NCI-H2171 treated with DMSO at 0.1 percent for 48 hours (cell line): ENCODE measurements around the gene HTN3.
"Not testable (repeated sequence)": the region's sequence is repeated elsewhere in the genome, so short reads cannot be mapped to it uniquely, and the experiment has no call there.

ENCODE experiments used
- DNase-seq: peaks from one replicate; lab custom pipeline; 2025; lab: John Stamatoyannopoulos, UW

Gene HTN3

GRCh38 chr4:70028159-70028558 is at the start of gene HTN3:
Gene HTN3 (plus strand): TSS chr4:70028459. CDS start chr4:70030741, 2,282 bp downstream.
- not testable (repeated sequence) for DNase-seq

GRCh38 chr4:69984030-69984443 is 44.2 kb upstream of the HTN3 start:
- DNase-seq, result peak; percentile 3

GRCh38 chr4:69986663-69987062 is 41.6 kb upstream of the HTN3 start:
- DNase-seq, result no peak

- DNase-seq, result no peak
Measured at GRCh38 chr4:69991016-69991415, 37.2 kb upstream of the HTN3 start.

- DNase-seq, result no peak
Measured at GRCh38 chr4:69994782-69995181, 33.5 kb upstream of the HTN3 start.

GRCh38 chr4:69995526-69996016 is 32.7 kb upstream of the HTN3 start, which contains the start of gene STATH:
Gene STATH (plus strand): TSS chr4:69995966. CDS start chr4:69998438, 2,472 bp downstream.
- DNase-seq, result no peak

GRCh38 chr4:69999420-69999819 is 28.8 kb upstream of the HTN3 start:
- DNase-seq, result no peak

- DNase-seq, result no peak
Measured at GRCh38 chr4:70000711-70001110, 27.5 kb upstream of the HTN3 start.

- DNase-seq, result no peak
Measured at GRCh38 chr4:70002507-70002906, 25.8 kb upstream of the HTN3 start.

GRCh38 chr4:70008771-70009170 is 19.5 kb upstream of the HTN3 start:
- no peak for DNase-seq

GRCh38 chr4:70019006-70019405 is 9.3 kb upstream of the HTN3 start:
- DNase-seq, result not testable (repeated sequence)

GRCh38 chr4:70023218-70023617 is 5.0 kb upstream of the HTN3 start:
- DNase-seq, result no peak

- DNase-seq, result no peak
Measured at GRCh38 chr4:70027011-70027410, 1.2 kb upstream of the HTN3 start.

GRCh38 chr4:70037559-70037958 is 9.3 kb downstream of the HTN3 start:
- DNase-seq, result not testable (repeated sequence)

GRCh38 chr4:70039928-70040327 is 11.7 kb downstream of the HTN3 start:
- DNase-seq, result not testable (repeated sequence)

GRCh38 chr4:70041652-70042286 is 13.5 kb downstream of the HTN3 start:
- DNase-seq, result no peak

- DNase-seq, result not testable (repeated sequence)
Measured at GRCh38 chr4:70050138-70050537, 21.9 kb downstream of the HTN3 start, which contains the start of gene HTN1. Gene HTN1 (plus strand): TSS chr4:70050438. CDS start chr4:70053077, 2,639 bp downstream.

GRCh38 chr4:70056534-70056933 is 28.3 kb downstream of the HTN3 start:
- DNase-seq, result not testable (repeated sequence)

GRCh38 chr4:70057651-70058050 is 29.4 kb downstream of the HTN3 start:
- no peak for DNase-seq

- DNase-seq, result no peak
Measured at GRCh38 chr4:70059149-70059548, 30.9 kb downstream of the HTN3 start.

GRCh38 chr4:70062000-70062399 is 33.7 kb downstream of the HTN3 start:
- no peak for DNase-seq

- DNase-seq, result no peak
Measured at GRCh38 chr4:70080205-70080604, 51.9 kb downstream of the HTN3 start.
